ENCODE results near the gene SUPT3H.

SUPT3H gene

DNA sequence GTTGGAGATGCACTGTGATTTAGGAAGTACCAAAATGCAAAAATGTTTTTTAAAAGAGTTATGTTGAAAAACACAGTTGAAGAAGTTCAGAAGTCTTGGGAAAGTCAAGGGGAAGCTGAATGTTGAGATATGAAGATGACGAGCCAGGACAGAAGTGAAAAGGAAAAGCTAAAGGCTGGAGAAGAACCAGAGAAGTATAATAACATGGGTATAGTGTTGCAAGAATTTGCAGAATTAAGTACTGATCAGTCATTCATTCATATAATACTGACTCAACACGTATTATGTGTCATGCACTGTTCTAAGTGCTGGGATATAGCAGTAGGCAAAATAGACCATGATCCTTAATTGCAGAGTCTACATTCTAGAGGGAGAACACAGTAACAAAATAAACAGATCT lies 557.4 kb downstream of the SUPT3H start:
- ChIA-PET CTCF (interaction anchor here (1.2 to 2.7 kb wide), 3 partner anchors 8 to 42 kb away, joined by 3 to 8 read pairs (median 4); no protein-coding TSS in a partner anchor), POLR2A (no interaction called here)
- no peak for DNase-seq (ENCODE audit: extremely low spot score)
- TF ChIP-seq, protein P1, sequence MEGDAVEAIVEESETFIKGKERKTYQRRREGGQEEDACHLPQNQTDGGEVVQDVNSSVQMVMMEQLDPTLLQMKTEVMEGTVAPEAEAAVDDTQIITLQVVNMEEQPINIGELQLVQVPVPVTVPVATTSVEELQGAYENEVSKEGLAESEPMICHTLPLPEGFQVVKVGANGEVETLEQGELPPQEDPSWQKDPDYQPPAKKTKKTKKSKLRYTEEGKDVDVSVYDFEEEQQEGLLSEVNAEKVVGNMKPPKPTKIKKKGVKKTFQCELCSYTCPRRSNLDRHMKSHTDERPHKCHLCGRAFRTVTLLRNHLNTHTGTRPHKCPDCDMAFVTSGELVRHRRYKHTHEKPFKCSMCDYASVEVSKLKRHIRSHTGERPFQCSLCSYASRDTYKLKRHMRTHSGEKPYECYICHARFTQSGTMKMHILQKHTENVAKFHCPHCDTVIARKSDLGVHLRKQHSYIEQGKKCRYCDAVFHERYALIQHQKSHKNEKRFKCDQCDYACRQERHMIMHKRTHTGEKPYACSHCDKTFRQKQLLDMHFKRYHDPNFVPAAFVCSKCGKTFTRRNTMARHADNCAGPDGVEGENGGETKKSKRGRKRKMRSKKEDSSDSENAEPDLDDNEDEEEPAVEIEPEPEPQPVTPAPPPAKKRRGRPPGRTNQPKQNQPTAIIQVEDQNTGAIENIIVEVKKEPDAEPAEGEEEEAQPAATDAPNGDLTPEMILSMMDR (IDR thresholded peaks at IDR 0.05; ENCODE audit: control extremely low read depth, extremely low read depth, low read depth, missing control alignments): no peak

DNA sequence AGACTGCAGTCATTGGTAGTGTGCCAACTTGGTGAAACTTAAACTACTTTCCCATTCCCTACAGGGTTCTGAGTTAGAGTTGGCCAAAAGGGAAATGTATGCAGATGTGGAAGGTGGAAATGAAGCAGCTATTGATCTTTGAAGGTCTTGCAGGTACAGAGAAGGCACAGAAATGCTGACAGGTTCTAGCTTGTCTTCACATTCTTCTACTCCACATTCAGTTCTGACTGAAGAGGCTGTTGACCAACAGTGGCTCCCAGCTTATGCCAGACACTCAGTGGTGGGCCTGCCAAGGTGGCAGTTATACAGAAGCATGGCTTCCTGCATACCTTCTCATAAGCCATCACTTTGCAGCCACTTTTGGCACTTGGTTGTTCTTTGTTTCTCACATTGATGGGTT lies 566.3 kb downstream of the SUPT3H start:
- ChIA-PET POLR2A (no interaction called here), CTCF (interaction anchor here (1.1 kb wide), 1 partner anchor 10 kb away, joined by 3 read pairs; no protein-coding TSS in a partner anchor)
- TF ChIP-seq, protein P1 (IDR thresholded peaks at IDR 0.05; ENCODE audit: control extremely low read depth, extremely low read depth, low read depth, missing control alignments): no peak
- DNase-seq (ENCODE audit: extremely low spot score): no peak

DNA sequence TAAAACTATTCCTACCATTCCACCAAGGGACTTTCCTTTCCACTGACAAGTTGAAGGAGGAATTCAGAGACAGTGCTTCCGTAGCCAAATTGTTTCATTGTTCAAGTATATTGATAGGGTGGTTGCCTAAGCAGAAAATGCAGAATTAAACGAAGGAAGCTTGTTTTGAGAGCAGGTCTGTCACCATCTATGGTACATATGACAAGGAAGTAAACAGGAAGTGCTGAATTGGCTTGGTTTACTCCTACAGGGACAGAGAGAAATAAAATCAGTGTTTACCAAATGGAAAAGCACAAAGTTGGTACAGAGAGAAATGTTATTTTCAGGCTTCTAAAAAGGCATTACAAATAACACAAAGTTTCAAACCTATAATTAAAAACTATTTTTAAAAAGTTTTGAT lies 568.5 kb downstream of the SUPT3H start:
- TF ChIP-seq, protein P1 (IDR thresholded peaks at IDR 0.05; ENCODE audit: control extremely low read depth, extremely low read depth, low read depth, missing control alignments): no peak
- no peak for DNase-seq (ENCODE audit: extremely low spot score)
- CTCF ChIA-PET: interaction anchor here (1.0 kb wide), 1 partner anchor 14 kb away, joined by 3 read pairs; no protein-coding TSS in a partner anchor
- POLR2A ChIA-PET: no interaction called here

DNA sequence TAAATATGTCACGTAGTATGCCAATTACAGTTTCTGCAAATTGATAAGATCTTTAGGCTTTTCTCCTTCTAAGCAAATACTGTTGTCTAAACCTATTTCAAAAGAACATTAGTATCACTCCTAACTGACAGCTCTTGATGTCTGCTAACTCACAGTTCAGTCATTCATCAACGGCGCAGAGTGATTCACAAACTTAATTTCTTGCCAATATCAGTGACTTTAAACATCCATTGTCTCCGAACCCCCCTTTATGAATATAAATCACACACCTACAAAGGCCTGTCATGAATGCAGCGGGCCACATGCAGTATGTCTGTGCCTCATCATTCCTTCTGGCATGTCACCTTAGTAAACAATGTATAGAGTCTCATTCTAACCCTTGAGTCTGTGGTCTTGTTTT lies 569.6 kb downstream of the SUPT3H start:
- TF ChIP-seq, protein P1 (IDR thresholded peaks at IDR 0.05; ENCODE audit: control extremely low read depth, extremely low read depth, low read depth, missing control alignments): no peak

DNA sequence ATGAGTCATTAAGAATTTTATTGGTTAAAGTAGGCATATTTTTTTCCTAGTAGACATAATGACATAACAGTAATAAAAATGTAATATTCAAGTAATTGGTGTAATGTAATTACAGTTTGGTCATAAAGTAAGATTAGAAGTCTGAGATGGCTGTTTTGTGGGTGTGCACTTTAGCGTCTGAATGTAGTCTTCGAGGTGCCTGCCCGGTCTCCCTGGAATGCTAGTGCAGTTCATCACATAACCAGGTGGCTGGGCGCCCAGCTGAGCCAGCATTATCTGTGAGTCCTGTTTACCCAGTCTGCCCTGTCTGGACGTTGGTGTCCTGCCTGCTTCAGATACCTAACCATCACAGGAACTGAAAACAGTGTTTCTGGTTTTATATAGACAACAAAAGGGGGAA lies 571.1 kb downstream of the SUPT3H start:
- ChIA-PET POLR2A (no interaction called here), CTCF (interaction anchor here (0.8 to 1.3 kb wide), 3 partner anchors 16 to 151 kb away, joined by 3 to 4 read pairs (median 4); no protein-coding TSS in a partner anchor)
- no peak for DNase-seq (ENCODE audit: extremely low spot score)
- TF ChIP-seq, protein P1 (IDR thresholded peaks at IDR 0.05; ENCODE audit: control extremely low read depth, extremely low read depth, low read depth, missing control alignments): no peak

More for the DNA sequence above, 569.6 kb downstream of the SUPT3H start:
- POLR2A ChIA-PET: no interaction called here
- no peak for DNase-seq (ENCODE audit: extremely low spot score)
- CTCF ChIA-PET: interaction anchor here (1.2 kb wide), 1 partner anchor 16 kb away, joined by 3 read pairs; no protein-coding TSS in a partner anchor

DNA sequence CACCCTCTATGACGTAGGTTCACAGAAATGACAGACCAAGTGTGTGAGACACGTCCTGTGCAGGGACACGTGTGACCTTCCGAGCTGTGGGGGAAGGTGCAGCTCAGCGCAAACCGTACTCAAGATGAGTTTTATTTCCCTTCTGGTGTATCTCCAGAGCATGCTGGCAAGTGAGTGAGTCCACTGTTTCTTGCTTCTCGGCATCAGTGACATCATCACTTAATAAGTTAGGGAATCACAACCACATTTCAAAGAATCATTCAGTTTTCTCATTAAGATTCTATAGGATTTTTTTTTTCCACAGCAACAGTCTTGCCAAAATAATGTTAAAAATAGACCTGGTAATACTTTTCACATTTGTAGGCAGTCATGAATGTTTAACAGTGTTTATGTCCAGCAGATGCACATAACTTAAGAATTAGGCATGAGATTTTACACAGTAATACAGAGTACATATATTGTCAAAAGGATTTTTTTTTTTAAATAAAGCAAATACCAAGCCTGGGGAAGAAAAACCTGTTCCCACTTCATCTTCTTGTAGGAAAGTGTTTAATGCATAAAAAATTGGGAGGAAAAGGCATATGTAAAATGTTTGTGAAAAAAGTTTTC lies 572.4 kb downstream of the SUPT3H start:
- DNase-seq (ENCODE audit: extremely low spot score): no peak
- TF ChIP-seq, protein P1 (IDR thresholded peaks at IDR 0.05; ENCODE audit: control extremely low read depth, extremely low read depth, low read depth, missing control alignments): no peak
- ChIA-PET CTCF (no interaction called here), POLR2A (no interaction called here)
